K562 (cell line): Measurements from ENCODE around the gene PLAGL1. TPM values are rescaled to one million over a fixed set of nuclear protein-coding genes. Genes with fewer than 3 reads are reported as not detected.

Experiments
- ATAC-seq: fragments of 200-7000 bp; cut with Tn5 transposase; 3 replicates; pipeline ENCODE4 v1.9.1; 2020; ENCODE audit warnings: moderate library complexity
- BruUV-seq: library from RNA; stranded (reverse); fragments of 400-500 nt; replicated peaks from 2 replicates; lab custom pipeline; 2021; lab: Mats Ljungman, UMichigan
- CTCF ChIA-PET: fragments of 300-600 bp; formaldehyde crosslinking; extraction: SDS; loops from one replicate; lab custom pipeline; 2021; ENCODE audit warnings: low intra/inter-chr PET ratio; lab: Yijun Ruan, JAX
- POLR2A ChIA-PET: fragments of 300-600, 350-650 bp; sonication (Branson Sonifier 250); formaldehyde crosslinking; extraction: SDS; loops from one replicate; lab custom pipeline; 2021; ENCODE audit warnings: antibody characterized with exemption, inconsistent platforms; lab: Yijun Ruan, JAX
- DNase-seq, 4 experiments: peaks; one replicate each; pipeline versions ENCODE4 v3.0.0 to v3.0.0-alpha.2; 2011 to 2018; ENCODE audit warnings: low spot score in 3 of 4, mixed read lengths in 3 of 4; ENCODE audit errors: extremely low read depth in 1 of 4
- FAIRE-seq: peaks from 2 replicates; lab custom pipeline; 2011; peaks lifted over from hg19 to GRCh38; lab: Jason Lieb, UNC
- H2AFZ ChIP-seq: 2 replicates; pipeline ENCODE4 v1.6.0; 2011; ENCODE audit warnings: low read depth, low read length, control low read depth, inconsistent platforms
- H3K27ac ChIP-seq: fragments of 200-600 bp; 3 replicates; pipeline ENCODE4 v1.8.0; 2011; ENCODE audit warnings: low read depth, mild to moderate bottlenecking, control low read depth, inconsistent platforms, low read length, moderate library complexity, mixed read lengths; ENCODE audit errors: extremely low read depth
- H3K27me3 ChIP-seq, 2 experiments: fragments of 300-600 bp in 1 of 2; 2 replicates in 1 of 2; 3 replicates in 1 of 2; pipeline versions ENCODE4 v1.6.0 to v1.8.0; 2011; ENCODE audit warnings: inconsistent platforms in 2 of 2, low read length in 2 of 2, mild to moderate bottlenecking in 1 of 2, mixed read lengths in 1 of 2, moderate library complexity in 1 of 2; ENCODE audit not compliant: control insufficient read depth in 2 of 2, insufficient read depth in 2 of 2
- H3K36me3 ChIP-seq: fragments of 300-600 bp; 3 replicates; pipeline ENCODE4 v1.8.0; 2011; ENCODE audit warnings: mild to moderate bottlenecking, low read length, inconsistent platforms; ENCODE audit not compliant: control insufficient read depth, insufficient read depth
- H3K4me1 ChIP-seq, 2 experiments: fragments of 200-600 bp in 1 of 2; replicated peaks in 1 of 2; 2 replicates in 1 of 2; 3 replicates in 1 of 2; pipeline versions ENCODE4 v1.5.1 to v1.8.0; 2011; ENCODE audit warnings: inconsistent platforms in 2 of 2, low read length in 2 of 2, mild to moderate bottlenecking in 1 of 2, mixed read lengths in 1 of 2, moderate library complexity in 1 of 2; ENCODE audit not compliant: control insufficient read depth in 2 of 2, insufficient read depth in 2 of 2
- H3K4me2 ChIP-seq: 2 replicates; pipeline ENCODE4 v1.6.1; 2011; ENCODE audit warnings: low read length, control low read depth, inconsistent platforms, mixed read lengths; ENCODE audit not compliant: insufficient read depth
- H3K4me3 ChIP-seq: fragments of 200-600 bp; sonication (generic), shearing (Covaris generic); 2 replicates; pipeline ENCODE4 v1.5.1; 2016; ENCODE audit warnings: control low read depth, inconsistent platforms
- H3K79me2 ChIP-seq: fragments of 200-600 bp; 3 replicates; pipeline ENCODE4 v1.8.0; 2011; ENCODE audit warnings: low read length, inconsistent platforms; ENCODE audit not compliant: control insufficient read depth, insufficient read depth
- H3K9ac ChIP-seq, 2 experiments: 2 replicates each; pipeline versions ENCODE4 v1.6.0 to v1.6.1; 2011; ENCODE audit warnings: low read depth in 2 of 2, low read length in 2 of 2, control low read depth in 1 of 2, inconsistent platforms in 1 of 2, mild to moderate bottlenecking in 1 of 2, mixed read lengths in 1 of 2; ENCODE audit not compliant: insufficient read depth in 1 of 2
- H3K9me1 ChIP-seq: one replicate; pipeline ENCODE4 v1.6.0; 2011; ENCODE audit warnings: inconsistent platforms, mild to moderate bottlenecking, low read length, moderate library complexity; ENCODE audit not compliant: control insufficient read depth, insufficient read depth
- H3K9me3 ChIP-seq: replicated peaks from 2 replicates; pipeline ENCODE4 v1.5.1; 2011; ENCODE audit warnings: low read depth, low read length, inconsistent platforms; ENCODE audit not compliant: control insufficient read depth, insufficient read depth
- H4K20me1 ChIP-seq: replicated peaks from 2 replicates; pipeline ENCODE4 v1.6.1; 2011; ENCODE audit warnings: low read length, inconsistent platforms, mixed read lengths; ENCODE audit not compliant: control insufficient read depth, insufficient read depth
- BRF1 ChIP-seq: IDR thresholded peaks from 3 replicates; pipeline ENCODE4 v1.6.1; 2011; ENCODE audit warnings: borderline replicate concordance, mild to moderate bottlenecking; ENCODE audit not compliant: insufficient read length; ENCODE audit errors: extremely low read depth
- FOXJ2 ChIP-seq: fragments of 200-800 bp; sonication (Bioruptor generic); IDR thresholded peaks from 2 replicates; pipeline ENCODE4 v1.6.1; 2016; ENCODE audit warnings: missing genetic modification characterization, missing compliant biosample characterization
- WGBS: fragments of 100-300 bp; shearing (Covaris generic); methylation state at CpG from one replicate; pipeline ENCODE4 v1.1.6; 2016; ENCODE audit warnings: low coverage, mixed read lengths; ENCODE audit not compliant: insufficient coverage; ENCODE audit errors: missing lambda C conversion rate; 5-methylcytosine and 5-hydroxymethylcytosine counted together
- in situ Hi-C: fragments of 300-500 bp; cut with MboI; formaldehyde crosslinking; loops from 4 replicates; pipeline ENCODE4 v1.15.0; 2018; ENCODE audit warnings: inconsistent platforms, mixed read lengths
- intact Hi-C: fragments of 100-400 bp; cut with micrococcal nuclease; formaldehyde crosslinking; loops from 2 replicates; pipeline ENCODE4 v1.14.2; 2022
- polyA plus RNA-seq, 8 experiments: library from polyadenylated mRNA; depleted of rRNA in 4 of 8; stranded (reverse) in 5 of 8; unstranded in 3 of 8; fragments of >200 nt; fragmentation: Nextera tagmentation in 2 of 8; fragmentation: Illumina TruSeq in 1 of 8; extraction: Ambion mirVana in 2 of 8; extraction: Trizol in 1 of 8; gene quantifications; 2 replicates each; pipeline versions ENCODE4 v1.2.1 to v1.2.3, GENCODE V29; 2011 to 2014; ENCODE audit warnings: inconsistent platforms in 1 of 8, missing spikeins in 1 of 8
- total RNA-seq, 7 experiments: library from RNA; depleted of rRNA in 6 of 7; stranded (reverse); fragments of >200 nt in 6 of 7; fragmentation: Illumina TruSeq in 2 of 7; extraction: Trizol in 2 of 7; gene quantifications; 2 replicates each; pipeline versions ENCODE4 v1.2.1 to v1.2.3, GENCODE V29; 2011 to 2021; ENCODE audit warnings: low replicate concordance in 1 of 7
- TF ChIP-seq, protein P1 (sequence below): sonication (generic); formaldehyde crosslinking; IDR thresholded peaks from 2 replicates; pipeline ENCODE4 v1.8.1; 2023; ENCODE audit warnings: mild to moderate bottlenecking, missing genetic modification reagents
- TF ChIP-seq, protein P2 (sequence below): fragments of 250-450 bp; sonication (Bioruptor Pico); IDR thresholded peaks from 2 replicates; pipeline ENCODE4 v1.5.0; 2021

The PLAGL1 gene
- total and polyA plus RNA-seq, 9 of the 15 experiments (the other 6 are each of a cell fraction or from before 2014, with no cell fraction given): 4.9 to 29.6 (median 13.2) TPM

GRCh38 chr6:143980921-143981320 is 27.1 kb downstream of the PLAGL1 start:
- H3K36me3 ChIP-seq: no peaks in the 10 kb centered on the region
- ChIA-PET CTCF (no interaction called here), POLR2A (no interaction called here)
- no peaks in the 10 kb centered on the region for H3K79me2 ChIP-seq
- no peak overlapping the region for H3K4me2 ChIP-seq
- BruUV-seq: no TSS peak
- peaks cover 5 to 15% of the 10 kb centered on the region in 2 experiments for H3K4me1 ChIP-seq
- H3K9ac ChIP-seq: no peak overlapping the region
- no peak overlapping the region for H3K4me3 ChIP-seq
- in situ Hi-C loops: no loop called here
- no peaks in the 10 kb centered on the region for H3K27me3 ChIP-seq
- DNase-seq: no peak
- H4K20me1 ChIP-seq: no peaks in the 10 kb centered on the region
- no peak for TF ChIP-seq FOXJ2 (tag)
- TF ChIP-seq, protein P1, sequence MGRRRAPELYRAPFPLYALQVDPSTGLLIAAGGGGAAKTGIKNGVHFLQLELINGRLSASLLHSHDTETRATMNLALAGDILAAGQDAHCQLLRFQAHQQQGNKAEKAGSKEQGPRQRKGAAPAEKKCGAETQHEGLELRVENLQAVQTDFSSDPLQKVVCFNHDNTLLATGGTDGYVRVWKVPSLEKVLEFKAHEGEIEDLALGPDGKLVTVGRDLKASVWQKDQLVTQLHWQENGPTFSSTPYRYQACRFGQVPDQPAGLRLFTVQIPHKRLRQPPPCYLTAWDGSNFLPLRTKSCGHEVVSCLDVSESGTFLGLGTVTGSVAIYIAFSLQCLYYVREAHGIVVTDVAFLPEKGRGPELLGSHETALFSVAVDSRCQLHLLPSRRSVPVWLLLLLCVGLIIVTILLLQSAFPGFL: no peak
- TF ChIP-seq BRF1: no peak
- TF ChIP-seq, protein P2, sequence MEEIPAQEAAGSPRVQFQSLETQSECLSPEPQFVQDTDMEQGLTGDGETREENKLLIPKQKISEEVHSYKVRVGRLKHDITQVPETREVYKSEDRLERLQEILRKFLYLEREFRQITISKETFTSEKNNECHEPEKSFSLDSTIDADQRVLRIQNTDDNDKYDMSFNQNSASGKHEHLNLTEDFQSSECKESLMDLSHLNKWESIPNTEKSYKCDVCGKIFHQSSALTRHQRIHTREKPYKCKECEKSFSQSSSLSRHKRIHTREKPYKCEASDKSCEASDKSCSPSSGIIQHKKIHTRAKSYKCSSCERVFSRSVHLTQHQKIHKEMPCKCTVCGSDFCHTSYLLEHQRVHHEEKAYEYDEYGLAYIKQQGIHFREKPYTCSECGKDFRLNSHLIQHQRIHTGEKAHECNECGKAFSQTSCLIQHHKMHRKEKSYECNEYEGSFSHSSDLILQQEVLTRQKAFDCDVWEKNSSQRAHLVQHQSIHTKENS: no peak
- TF ChIP-seq, all 486 proteins: peak for 0
- no peaks in the 10 kb centered on the region for H3K9me1 ChIP-seq
- intact Hi-C loops: no loop called here
- no peak for ATAC-seq
- no peak for FAIRE-seq
- H3K27ac ChIP-seq: no peak overlapping the region
- no peaks in the 10 kb centered on the region for H3K9me3 ChIP-seq
- WGBS: 57% methylated on average over 1 of the region's 1 CpG
- H2AFZ ChIP-seq: no peak overlapping the region
